ENCODE measurements around the gene TPCN2. TPM values are rescaled to one million over a fixed set of nuclear protein-coding genes. Genes with fewer than 3 reads are reported as not detected.

TPCN2 gene
- total RNA-seq, 1 donor from 2014 or later: 9.5 TPM

DNA sequence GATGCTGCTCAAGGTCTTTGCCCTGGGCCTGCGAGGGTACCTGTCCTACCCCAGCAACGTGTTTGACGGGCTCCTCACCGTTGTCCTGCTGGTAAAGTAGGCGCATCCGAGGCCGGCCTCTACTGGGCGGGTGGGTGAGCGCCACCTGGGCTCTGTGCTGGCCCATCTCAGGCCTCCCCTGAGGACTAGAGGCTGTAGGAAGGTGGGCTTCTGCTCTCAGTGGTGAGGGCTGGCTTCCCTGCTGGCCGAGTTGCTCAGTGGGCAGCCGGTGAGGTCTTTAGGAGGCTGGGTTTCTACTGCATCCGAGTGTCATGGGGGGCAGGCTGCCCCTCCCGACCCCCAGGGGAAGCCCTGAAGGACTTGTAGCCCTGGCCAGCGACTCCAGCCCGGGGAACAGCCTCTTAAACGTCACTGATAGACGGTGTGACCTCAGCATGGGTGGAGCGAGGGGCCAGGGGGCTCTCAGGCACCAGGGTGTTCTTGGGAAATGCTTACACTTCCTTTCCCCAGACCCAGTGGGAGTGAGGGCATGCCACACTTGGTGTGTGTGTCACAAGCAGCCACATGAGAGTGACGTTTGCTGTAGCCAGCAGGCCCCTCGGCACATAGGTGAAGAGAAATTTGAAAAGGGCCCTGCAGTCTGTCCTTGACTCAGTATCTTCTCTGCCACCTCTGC, 30.3 kb downstream of the TPCN2 start:
- no peak overlapping the region for H3K4me3 Mint-ChIP-seq (ENCODE audit: unreplicated experiment)

DNA sequence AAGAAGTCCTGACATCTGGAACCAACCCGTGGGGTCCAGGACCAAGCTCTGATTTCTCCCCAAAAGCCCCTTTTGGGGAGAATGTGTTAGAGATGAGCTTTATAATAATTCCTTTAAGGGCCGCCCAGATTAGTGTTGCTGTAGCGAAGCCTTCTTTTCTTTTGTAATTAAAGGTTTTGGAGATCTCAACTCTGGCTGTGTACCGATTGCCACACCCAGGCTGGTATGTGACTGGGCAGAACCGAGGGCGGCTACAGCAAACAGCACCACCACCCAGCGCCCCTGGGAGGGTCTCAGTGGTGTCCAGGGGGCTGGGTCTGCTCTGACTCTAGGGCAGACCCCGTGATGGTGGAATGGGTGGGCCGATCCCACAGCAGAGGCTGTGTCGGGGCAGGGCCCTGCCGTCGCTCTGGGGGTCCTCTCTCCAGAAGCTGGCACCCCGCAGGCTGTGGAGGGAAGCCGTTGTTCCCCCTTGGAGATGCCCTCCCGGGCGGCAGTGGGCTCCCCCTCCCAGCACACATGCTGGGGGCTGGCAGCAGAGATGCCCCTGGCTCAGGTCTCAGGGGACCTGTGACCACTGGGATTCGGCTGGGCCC, 31.0 kb downstream of the TPCN2 start:
- H3K9ac ChIP-seq (ENCODE audit: low read length): peak overlapping the region; percentile 44
- Mint-ChIP-seq H3K27me3 (ENCODE audit: low read depth, unreplicated experiment) (no peaks in the 10 kb centered on the region), H3K4me3 (ENCODE audit: unreplicated experiment) (no peak overlapping the region), H3K4me1 (ENCODE audit: low read depth, unreplicated experiment) (peaks cover 20% of the 10 kb centered on the region), H3K36me3 (ENCODE audit: low read depth, unreplicated experiment) (peaks cover 4% of the 10 kb centered on the region), H3K27ac (ENCODE audit: unreplicated experiment) (no peak overlapping the region), H3K9me3 (ENCODE audit: unreplicated experiment) (no peaks in the 10 kb centered on the region)
- no peak for TF ChIP-seq EZH2 (IDR thresholded peaks at IDR 0.05; ENCODE audit: insufficient read depth, low read length)
- peaks cover 25% of the 10 kb centered on the region for H4K20me1 ChIP-seq (ENCODE audit: insufficient read depth, low read length)
- DNase-seq (ENCODE audit: low read depth): no peak
- H3K4me2 ChIP-seq (ENCODE audit: low read length): peak overlapping the region; percentile 66
- FAIRE-seq: no peak
- no peak overlapping the region for H3K27ac ChIP-seq (ENCODE audit: low read depth, low read length)
- H3K27me3 ChIP-seq (ENCODE audit: insufficient read depth, low read length): no peaks in the 10 kb centered on the region
- no peaks in the 10 kb centered on the region for H3K36me3 ChIP-seq (ENCODE audit: insufficient read depth, low read length)
- H3K4me3 ChIP-seq (ENCODE audit: insufficient read depth, low read depth, low read length): no peak overlapping the region
- no peaks in the 10 kb centered on the region for H3K79me2 ChIP-seq (ENCODE audit: insufficient read depth, low read length)
- H3K9me3 ChIP-seq (ENCODE audit: insufficient read depth, low read depth, low read length): no peaks in the 10 kb centered on the region
- H3K4me1 ChIP-seq (ENCODE audit: insufficient read depth, low read length): peaks cover 26% of the 10 kb centered on the region
- no peak overlapping the region for H2AFZ ChIP-seq (ENCODE audit: low read depth, low read length)

More for the DNA sequence above, 30.3 kb downstream of the TPCN2 start:
- TF ChIP-seq CTCF (IDR thresholded peaks at IDR 0.05; ENCODE audit: insufficient read depth, low read depth, low read length) (no peak), EZH2 (IDR thresholded peaks at IDR 0.05; ENCODE audit: insufficient read depth, low read length) (no peak)
- Mint-ChIP-seq H3K27ac (ENCODE audit: unreplicated experiment) (no peak overlapping the region), H3K9me3 (ENCODE audit: unreplicated experiment) (no peaks in the 10 kb centered on the region), H3K27me3 (ENCODE audit: low read depth, unreplicated experiment) (no peaks in the 10 kb centered on the region), H3K4me1 (ENCODE audit: low read depth, unreplicated experiment) (peaks cover 20% of the 10 kb centered on the region), H3K36me3 (ENCODE audit: low read depth, unreplicated experiment) (peaks cover 4% of the 10 kb centered on the region)
- no peak overlapping the region for H2AFZ ChIP-seq (ENCODE audit: low read depth, low read length)
- no peak overlapping the region for H3K4me2 ChIP-seq (ENCODE audit: low read length)
- DNase-seq (ENCODE audit: low read depth) (no peak), FAIRE-seq (no peak)
- H3K4me1 ChIP-seq (ENCODE audit: insufficient read depth, low read length): peaks cover 33% of the 10 kb centered on the region
- H3K79me2 ChIP-seq (ENCODE audit: insufficient read depth, low read length): no peaks in the 10 kb centered on the region
- no peaks in the 10 kb centered on the region for H3K9me3 ChIP-seq (ENCODE audit: insufficient read depth, low read depth, low read length)
- H4K20me1 ChIP-seq (ENCODE audit: insufficient read depth, low read length): peaks cover 22% of the 10 kb centered on the region
- no peak overlapping the region for H3K9ac ChIP-seq (ENCODE audit: low read length)
- H3K27me3 ChIP-seq (ENCODE audit: insufficient read depth, low read length): no peaks in the 10 kb centered on the region
- H3K36me3 ChIP-seq (ENCODE audit: insufficient read depth, low read length): no peaks in the 10 kb centered on the region
- no peak overlapping the region for H3K27ac ChIP-seq (ENCODE audit: low read depth, low read length)
- no peak overlapping the region for H3K4me3 ChIP-seq (ENCODE audit: insufficient read depth, low read depth, low read length)

DNA sequence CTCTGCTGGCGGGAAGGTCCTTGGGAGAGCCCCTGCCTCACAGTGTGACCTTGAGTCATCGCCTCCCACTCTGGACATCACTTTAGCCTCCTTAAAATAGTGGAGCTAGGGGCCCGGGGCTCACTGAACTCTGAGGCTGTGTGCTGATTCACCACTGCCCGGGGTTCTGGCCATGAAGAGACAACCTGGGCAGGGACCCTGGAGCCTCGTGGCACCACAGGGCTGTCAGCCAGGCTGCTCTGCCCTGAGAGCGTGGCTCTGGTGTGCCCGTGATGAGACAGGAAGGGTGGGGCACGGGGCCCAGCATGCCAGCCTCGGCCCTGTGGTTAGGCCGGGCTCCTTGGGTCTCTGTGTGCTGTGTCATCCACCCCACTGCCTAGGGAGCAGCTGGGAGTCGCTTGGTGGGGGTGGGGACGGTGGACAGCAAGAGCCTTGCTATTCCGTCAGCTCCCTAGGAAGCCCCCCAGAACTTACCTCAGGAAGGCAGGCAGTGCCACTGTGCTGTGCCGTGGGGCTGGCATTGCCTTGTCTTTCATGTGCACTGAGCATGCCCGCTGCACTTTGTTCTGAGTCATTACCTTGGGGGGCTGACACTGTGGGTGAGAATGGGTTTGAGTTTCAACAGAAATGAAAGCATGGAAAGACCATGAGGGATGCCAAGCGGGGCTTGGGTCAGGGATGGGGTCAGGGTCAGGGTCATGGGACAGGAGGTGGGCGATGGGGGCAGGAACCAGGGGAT, 31.7 kb downstream of the TPCN2 start:
- Histone ChIP-seq H3K79me2 (ENCODE audit: insufficient read depth, low read length) (no peaks in the 10 kb centered on the region), H4K20me1 (ENCODE audit: insufficient read depth, low read length) (peaks cover 26% of the 10 kb centered on the region), H3K4me1 (ENCODE audit: insufficient read depth, low read length) (peaks cover 21% of the 10 kb centered on the region), H3K27me3 (ENCODE audit: insufficient read depth, low read length) (no peaks in the 10 kb centered on the region), H3K36me3 (ENCODE audit: insufficient read depth, low read length) (no peaks in the 10 kb centered on the region), H3K9me3 (ENCODE audit: insufficient read depth, low read depth, low read length) (no peaks in the 10 kb centered on the region), H3K4me3 (ENCODE audit: insufficient read depth, low read depth, low read length) (no peak overlapping the region), H3K27ac (ENCODE audit: low read depth, low read length) (no peak overlapping the region), H3K9ac (ENCODE audit: low read length) (peak overlapping the region; percentile 44), H3K4me2 (ENCODE audit: low read length) (peak overlapping the region; percentile 66), H2AFZ (ENCODE audit: low read depth, low read length) (no peak overlapping the region)
- no peak for FAIRE-seq
- peaks cover 2% of the 10 kb centered on the region for H3K36me3 Mint-ChIP-seq (ENCODE audit: low read depth, unreplicated experiment)
- peaks cover 15% of the 10 kb centered on the region for H3K4me1 Mint-ChIP-seq (ENCODE audit: low read depth, unreplicated experiment)
- peak; percentile 45 for DNase-seq (ENCODE audit: low read depth)
- no peak overlapping the region for H3K4me3 Mint-ChIP-seq (ENCODE audit: unreplicated experiment)
- TF ChIP-seq CTCF (IDR thresholded peaks at IDR 0.05; ENCODE audit: insufficient read depth, low read depth, low read length) (no peak), EZH2 (IDR thresholded peaks at IDR 0.05; ENCODE audit: insufficient read depth, low read length) (no peak)
- H3K9me3 Mint-ChIP-seq (ENCODE audit: unreplicated experiment): no peaks in the 10 kb centered on the region
- no peak overlapping the region for H3K27ac Mint-ChIP-seq (ENCODE audit: unreplicated experiment)
- no peaks in the 10 kb centered on the region for H3K27me3 Mint-ChIP-seq (ENCODE audit: low read depth, unreplicated experiment)
